ENCODE data around the gene ARF3.
A peak's percentile ranks its signal among the peaks of the same experiment; 100 is the strongest.

Gene ARF3

GRCh38 chr12:48938805-48939204 is 18.5 kb downstream of the ARF3 start:
- Histone ChIP-seq H2BK12ac (ENCODE audit: low read length in 2 of 2) (no peak overlapping the region), H3K27ac (ENCODE audit: low read length, poor library complexity, severe bottlenecking) (no peak overlapping the region), H2AK5ac (ENCODE audit: low read length, severe bottlenecking) (no peak overlapping the region), H3K4me3 (ENCODE audit: insufficient read depth in 1 of 2, low read depth in 1 of 2, low read length in 2 of 2) (no peak overlapping the region), H3K14ac (ENCODE audit: low read length in 2 of 2) (no peak overlapping the region), H3K9me3 (ENCODE audit: control insufficient read depth, low read length) (no peaks in the 10 kb centered on the region), H3K4me2 (ENCODE audit: low read length, poor library complexity, severe bottlenecking) (no peak overlapping the region), H3K23ac (ENCODE audit: low read length in 2 of 2) (no peak overlapping the region), H3K9ac (ENCODE audit: low read length) (no peak overlapping the region), H4K91ac (ENCODE audit: low read length) (no peak overlapping the region), H2BK15ac (ENCODE audit: low read depth, poor library complexity, severe bottlenecking) (no peak overlapping the region), H3K4me1 (ENCODE audit: control insufficient read depth, insufficient read depth, low read depth, low read length) (no peaks in the 10 kb centered on the region), H2BK120ac (ENCODE audit: low read depth, low read length) (no peak overlapping the region), H3K27me3 (ENCODE audit: control insufficient read depth in 1 of 2, insufficient read depth in 1 of 2, low read length in 2 of 2) (no peaks in the 10 kb centered on the region), H3K36me3 (ENCODE audit: control insufficient read depth in 1 of 2, insufficient read depth in 2 of 2, low read depth in 1 of 2, low read length in 2 of 2) (peaks cover 63 to 78% of the 10 kb centered on the region in 2 experiments), H3K18ac (ENCODE audit: low read depth in 1 of 2, low read length in 2 of 2) (no peak overlapping the region), H2BK5ac (ENCODE audit: low read depth, low read length, poor library complexity, severe bottlenecking) (no peak overlapping the region), H3K4ac (ENCODE audit: low read depth in 1 of 2, low read length in 2 of 2) (no peak overlapping the region), H4K8ac (ENCODE audit: low read length) (no peak overlapping the region), H3K79me1 (replicated peaks; ENCODE audit: low read length, poor library complexity, severe bottlenecking) (peaks cover 55% of the 10 kb centered on the region), H2AFZ (ENCODE audit: low read depth, low read length) (no peak overlapping the region)
- 95% methylated on average over 7 of the region's 7 CpGs for WGBS
- DNase-seq, result no peak

- no peak overlapping the region for H3K23ac ChIP-seq (ENCODE audit: low read length in 2 of 2)
- H2BK12ac ChIP-seq (ENCODE audit: low read length in 2 of 2), result no peak overlapping the region
- H3K4me3 ChIP-seq (ENCODE audit: insufficient read depth in 1 of 2, low read depth in 1 of 2, low read length in 2 of 2), result no peak overlapping the region
- H3K4me1 ChIP-seq (ENCODE audit: control insufficient read depth, insufficient read depth, low read depth, low read length), result no peaks in the 10 kb centered on the region
- H2AK5ac ChIP-seq (ENCODE audit: low read length, severe bottlenecking), result no peak overlapping the region
- no peak overlapping the region for H3K27ac ChIP-seq (ENCODE audit: low read length, poor library complexity, severe bottlenecking)
- no peak overlapping the region for H3K14ac ChIP-seq (ENCODE audit: low read length in 2 of 2)
- H2BK120ac ChIP-seq (ENCODE audit: low read depth, low read length), result no peak overlapping the region
- no peak for DNase-seq
- H3K4ac ChIP-seq (ENCODE audit: low read depth in 1 of 2, low read length in 2 of 2), result no peak overlapping the region
- H3K9ac ChIP-seq (ENCODE audit: low read length), result no peak overlapping the region
- H3K27me3 ChIP-seq (ENCODE audit: control insufficient read depth in 1 of 2, insufficient read depth in 1 of 2, low read length in 2 of 2), result no peaks in the 10 kb centered on the region
- H2BK5ac ChIP-seq (ENCODE audit: low read depth, low read length, poor library complexity, severe bottlenecking), result no peak overlapping the region
- no peak overlapping the region for H2BK15ac ChIP-seq (ENCODE audit: low read depth, poor library complexity, severe bottlenecking)
- H2AFZ ChIP-seq (ENCODE audit: low read depth, low read length), result no peak overlapping the region
- H3K4me2 ChIP-seq (ENCODE audit: low read length, poor library complexity, severe bottlenecking), result no peak overlapping the region
- H3K9me3 ChIP-seq (ENCODE audit: control insufficient read depth, low read length), result no peaks in the 10 kb centered on the region
- peaks cover 76 to 91% of the 10 kb centered on the region in 2 experiments for H3K36me3 ChIP-seq (ENCODE audit: control insufficient read depth in 1 of 2, insufficient read depth in 2 of 2, low read depth in 1 of 2, low read length in 2 of 2)
- no peak overlapping the region for H3K18ac ChIP-seq (ENCODE audit: low read depth in 1 of 2, low read length in 2 of 2)
- no peak overlapping the region for H4K91ac ChIP-seq (ENCODE audit: low read length)
- 88% methylated on average over 5 of the region's 6 CpGs for WGBS
- peaks cover 59% of the 10 kb centered on the region for H3K79me1 ChIP-seq (replicated peaks; ENCODE audit: low read length, poor library complexity, severe bottlenecking)
- peak overlapping the region; percentile 20 for H4K8ac ChIP-seq (ENCODE audit: low read length)
Measured at GRCh38 chr12:48937170-48937569, 20.1 kb downstream of the ARF3 start.

GRCh38 chr12:48936379-48936979 is 20.8 kb downstream of the ARF3 start:
- H3K14ac ChIP-seq (ENCODE audit: low read length in 2 of 2), result no peak overlapping the region

GRCh38 chr12:48934312-48934706 is 23.0 kb downstream of the ARF3 start:
- H4K91ac ChIP-seq (ENCODE audit: low read length), result no peak overlapping the region
- H3K23ac ChIP-seq (ENCODE audit: low read length in 2 of 2), result no peak overlapping the region
- H3K4me1 ChIP-seq (ENCODE audit: control insufficient read depth, insufficient read depth, low read depth, low read length), result no peaks in the 10 kb centered on the region
- no peaks in the 10 kb centered on the region for H3K27me3 ChIP-seq (ENCODE audit: control insufficient read depth in 1 of 2, insufficient read depth in 1 of 2, low read length in 2 of 2)
- no peak overlapping the region for H2BK5ac ChIP-seq (ENCODE audit: low read depth, low read length, poor library complexity, severe bottlenecking)
- no peak overlapping the region for H2AFZ ChIP-seq (ENCODE audit: low read depth, low read length)
- peaks cover 69 to 86% of the 10 kb centered on the region in 2 experiments for H3K36me3 ChIP-seq (ENCODE audit: control insufficient read depth in 1 of 2, insufficient read depth in 2 of 2, low read depth in 1 of 2, low read length in 2 of 2)
- WGBS, result no CpG with 5 or more reads among the region's 1 CpG
- H3K14ac ChIP-seq (ENCODE audit: low read length in 2 of 2), result no peak overlapping the region
- H3K4ac ChIP-seq (ENCODE audit: low read depth in 1 of 2, low read length in 2 of 2), result no peak overlapping the region
- no peak overlapping the region for H4K8ac ChIP-seq (ENCODE audit: low read length)
- no peak overlapping the region for H3K4me3 ChIP-seq (ENCODE audit: insufficient read depth in 1 of 2, low read depth in 1 of 2, low read length in 2 of 2)
- H2AK5ac ChIP-seq (ENCODE audit: low read length, severe bottlenecking), result no peak overlapping the region
- H3K27ac ChIP-seq (ENCODE audit: low read length, poor library complexity, severe bottlenecking), result no peak overlapping the region
- peaks cover 51% of the 10 kb centered on the region for H3K79me1 ChIP-seq (replicated peaks; ENCODE audit: low read length, poor library complexity, severe bottlenecking)
- H3K18ac ChIP-seq (ENCODE audit: low read depth in 1 of 2, low read length in 2 of 2), result no peak overlapping the region
- no peak overlapping the region for H2BK120ac ChIP-seq (ENCODE audit: low read depth, low read length)
- H3K9ac ChIP-seq (ENCODE audit: low read length), result peak overlapping the region; percentile 17
- no peak for DNase-seq
- no peak overlapping the region for H3K4me2 ChIP-seq (ENCODE audit: low read length, poor library complexity, severe bottlenecking)
- no peak overlapping the region for H2BK12ac ChIP-seq (ENCODE audit: low read length in 2 of 2)
- no peaks in the 10 kb centered on the region for H3K9me3 ChIP-seq (ENCODE audit: control insufficient read depth, low read length)
- H2BK15ac ChIP-seq (ENCODE audit: low read depth, poor library complexity, severe bottlenecking), result no peak overlapping the region

More at GRCh38 chr12:48936379-48936979, 20.8 kb downstream of the ARF3 start:
- Histone ChIP-seq H3K9ac (ENCODE audit: low read length) (no peak overlapping the region), H3K36me3 (ENCODE audit: control insufficient read depth in 1 of 2, insufficient read depth in 2 of 2, low read depth in 1 of 2, low read length in 2 of 2) (peaks cover 77 to 88% of the 10 kb centered on the region in 2 experiments), H3K27me3 (ENCODE audit: control insufficient read depth in 1 of 2, insufficient read depth in 1 of 2, low read length in 2 of 2) (no peaks in the 10 kb centered on the region), H3K79me1 (replicated peaks; ENCODE audit: low read length, poor library complexity, severe bottlenecking) (peaks cover 57% of the 10 kb centered on the region), H3K18ac (ENCODE audit: low read depth in 1 of 2, low read length in 2 of 2) (no peak overlapping the region), H4K8ac (ENCODE audit: low read length) (no peak overlapping the region), H3K9me3 (ENCODE audit: control insufficient read depth, low read length) (no peaks in the 10 kb centered on the region), H3K4me1 (ENCODE audit: control insufficient read depth, insufficient read depth, low read depth, low read length) (no peaks in the 10 kb centered on the region), H2BK5ac (ENCODE audit: low read depth, low read length, poor library complexity, severe bottlenecking) (no peak overlapping the region), H2AFZ (ENCODE audit: low read depth, low read length) (no peak overlapping the region), H2BK15ac (ENCODE audit: low read depth, poor library complexity, severe bottlenecking) (no peak overlapping the region), H3K27ac (ENCODE audit: low read length, poor library complexity, severe bottlenecking) (no peak overlapping the region), H3K4ac (ENCODE audit: low read depth in 1 of 2, low read length in 2 of 2) (no peak overlapping the region), H4K91ac (ENCODE audit: low read length) (no peak overlapping the region), H2BK12ac (ENCODE audit: low read length in 2 of 2) (no peak overlapping the region), H2AK5ac (ENCODE audit: low read length, severe bottlenecking) (no peak overlapping the region), H3K23ac (ENCODE audit: low read length in 2 of 2) (no peak overlapping the region), H3K4me3 (ENCODE audit: insufficient read depth in 1 of 2, low read depth in 1 of 2, low read length in 2 of 2) (no peak overlapping the region), H2BK120ac (ENCODE audit: low read depth, low read length) (no peak overlapping the region), H3K4me2 (ENCODE audit: low read length, poor library complexity, severe bottlenecking) (no peak overlapping the region)
- peak; percentile 75 for DNase-seq
